Lung (tissue), 12 donors: ENCODE data around the gene TMEM40. TPM values are rescaled to one million over a fixed set of nuclear protein-coding genes. Genes with fewer than 3 reads are reported as not detected.
A peak's percentile ranks its signal among the peaks of the same experiment; 100 is the strongest.

ENCODE experiments used
- ATAC-seq: fragments of 200-7000 bp; cut with Tn5 transposase; one replicate; pipeline ENCODE4 v1.9.1; 2020; ENCODE audit warnings: moderate number of reproducible peaks; ENCODE audit not compliant: insufficient read depth, low FRiP score
- DNase-seq, 3 donors: peaks; one replicate each; pipeline ENCODE4 v3.0.0-alpha.2; 2013 to 2017
- H3K27ac ChIP-seq, 2 donors: one replicate each; pipeline ENCODE4 v1.5.1; 2013; ENCODE audit warnings: mild to moderate bottlenecking in 2 of 2, moderate library complexity in 2 of 2, control low read depth in 1 of 2, inconsistent platforms in 1 of 2, low read depth in 1 of 2, low read length in 1 of 2
- H3K27me3 ChIP-seq, 3 donors: one replicate each; pipeline ENCODE4 v1.5.1; 2013; ENCODE audit warnings: low read length in 2 of 3; ENCODE audit not compliant: control insufficient read depth in 3 of 3, insufficient read depth in 3 of 3
- H3K36me3 ChIP-seq, 4 donors: one replicate each; pipeline ENCODE4 v1.5.1; 2013; ENCODE audit warnings: low read length in 4 of 4, mild to moderate bottlenecking in 1 of 4, moderate library complexity in 1 of 4; ENCODE audit not compliant: control insufficient read depth in 4 of 4, insufficient read depth in 4 of 4
- H3K4me1 ChIP-seq, 5 donors: one replicate each; pipeline ENCODE4 v1.5.1; 2013; ENCODE audit warnings: low read length in 5 of 5, mild to moderate bottlenecking in 2 of 5, moderate library complexity in 1 of 5; ENCODE audit not compliant: control insufficient read depth in 5 of 5, insufficient read depth in 5 of 5
- H3K4me3 ChIP-seq: one replicate; pipeline ENCODE4 v1.5.1; 2013; ENCODE audit warnings: mild to moderate bottlenecking, control low read depth, moderate library complexity
- H3K9ac ChIP-seq, 2 donors: one replicate each; pipeline ENCODE4 v1.5.1; 2013; ENCODE audit warnings: low read length in 2 of 2, control low read depth in 1 of 2; ENCODE audit not compliant: insufficient read depth in 1 of 2
- H3K9me3 ChIP-seq, 4 donors: one replicate each; pipeline ENCODE4 v1.5.1; 2013; ENCODE audit warnings: low read length in 3 of 4, mild to moderate bottlenecking in 1 of 4, moderate library complexity in 1 of 4; ENCODE audit not compliant: control insufficient read depth in 4 of 4, insufficient read depth in 3 of 4
- WGBS, 2 donors: extraction: QIAGEN DNeasy Blood & Tissue Kit; methylation state at CpG; one replicate each; pipeline ENCODE4 v1.1.7; 2013; 5-methylcytosine and 5-hydroxymethylcytosine counted together
- polyA plus RNA-seq, 2 donors: library from polyadenylated mRNA; stranded (reverse); fragments of 200-250 nt; gene quantifications; one replicate each; pipeline ENCODE4 v1.2.1, GENCODE V29; 2013
- total RNA-seq, 2 donors: library from RNA; depleted of rRNA in 1 of 2; stranded (reverse); fragments of >200 nt in 1 of 2; gene quantifications; one replicate each; pipeline ENCODE4 v1.2.1, GENCODE V29; 2014 to 2021
- TF ChIP-seq, protein P1 (sequence below): IDR thresholded peaks from 2 replicates; pipeline ENCODE4 v1.5.1; 2012; ENCODE audit warnings: mild to moderate bottlenecking; ENCODE audit errors: control extremely low read depth, extremely low read depth
- donor health status: control.
- donor health status: control.
- donor health status: Bipolar disorder and iron deficiency.
- donor health status: healthy.
- donor health status: DM: yes; HTN: yes; CAD: no.

Gene TMEM40
- total and polyA plus RNA-seq, 4 donors, result 2.0 to 6.0 (median 4.0) TPM

DNA sequence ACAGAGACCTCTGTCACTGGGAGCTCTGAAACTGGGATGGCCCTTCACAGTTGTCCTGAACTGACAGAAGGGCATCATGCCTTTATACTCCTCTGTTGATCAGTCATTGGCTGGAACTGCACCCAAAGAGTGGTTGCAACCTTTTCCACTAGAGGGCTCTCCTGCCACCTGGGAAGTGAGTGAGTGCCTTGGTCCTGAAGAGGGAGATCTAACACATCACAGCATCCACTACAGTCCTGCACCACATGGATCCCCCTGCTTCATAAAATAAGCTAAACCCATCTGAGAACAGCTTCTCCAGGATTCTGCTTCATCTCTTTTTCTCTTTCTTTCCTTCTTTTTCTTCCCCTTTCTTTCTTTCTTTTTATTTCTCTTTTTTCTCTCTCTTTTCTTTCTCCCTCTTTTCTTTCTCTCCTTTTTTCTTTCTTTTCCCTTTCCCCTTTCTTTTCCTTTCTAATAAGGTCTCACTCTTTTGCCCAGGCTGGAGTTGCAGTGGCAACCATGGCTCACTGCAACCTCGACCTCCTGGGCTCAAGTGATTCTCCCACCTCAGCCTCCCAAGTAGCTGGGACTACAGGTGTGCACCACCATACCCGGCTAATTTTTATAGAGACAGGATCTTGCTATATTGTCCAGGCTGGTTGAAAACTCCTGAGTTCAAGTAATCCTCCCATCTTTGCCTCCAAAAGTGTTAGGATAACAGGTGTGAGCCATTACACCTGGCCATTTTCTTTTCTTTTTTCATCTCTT is 52.4 kb downstream of the TMEM40 start:
- Histone ChIP-seq H3K9ac (no peak overlapping the region), H3K27ac (no peak overlapping the region), H3K9me3 (no peaks in the 10 kb centered on the region), H3K4me3 (no peak overlapping the region), H3K36me3 (no peaks in the 10 kb centered on the region), H3K4me1 (peaks cover 0 to 6% (median 0%) of the 10 kb centered on the region in 5 donors), H3K27me3 (no peaks in the 10 kb centered on the region)
- ATAC-seq (peak; percentile 39), DNase-seq (peak in 2 of 3 donors; percentile 28 to 40)
- TF ChIP-seq, protein P1, sequence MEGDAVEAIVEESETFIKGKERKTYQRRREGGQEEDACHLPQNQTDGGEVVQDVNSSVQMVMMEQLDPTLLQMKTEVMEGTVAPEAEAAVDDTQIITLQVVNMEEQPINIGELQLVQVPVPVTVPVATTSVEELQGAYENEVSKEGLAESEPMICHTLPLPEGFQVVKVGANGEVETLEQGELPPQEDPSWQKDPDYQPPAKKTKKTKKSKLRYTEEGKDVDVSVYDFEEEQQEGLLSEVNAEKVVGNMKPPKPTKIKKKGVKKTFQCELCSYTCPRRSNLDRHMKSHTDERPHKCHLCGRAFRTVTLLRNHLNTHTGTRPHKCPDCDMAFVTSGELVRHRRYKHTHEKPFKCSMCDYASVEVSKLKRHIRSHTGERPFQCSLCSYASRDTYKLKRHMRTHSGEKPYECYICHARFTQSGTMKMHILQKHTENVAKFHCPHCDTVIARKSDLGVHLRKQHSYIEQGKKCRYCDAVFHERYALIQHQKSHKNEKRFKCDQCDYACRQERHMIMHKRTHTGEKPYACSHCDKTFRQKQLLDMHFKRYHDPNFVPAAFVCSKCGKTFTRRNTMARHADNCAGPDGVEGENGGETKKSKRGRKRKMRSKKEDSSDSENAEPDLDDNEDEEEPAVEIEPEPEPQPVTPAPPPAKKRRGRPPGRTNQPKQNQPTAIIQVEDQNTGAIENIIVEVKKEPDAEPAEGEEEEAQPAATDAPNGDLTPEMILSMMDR, result peak; percentile 72
- WGBS, 2 donors, result 77 to 86% methylated on average over 2 of the region's 2 CpGs

DNA sequence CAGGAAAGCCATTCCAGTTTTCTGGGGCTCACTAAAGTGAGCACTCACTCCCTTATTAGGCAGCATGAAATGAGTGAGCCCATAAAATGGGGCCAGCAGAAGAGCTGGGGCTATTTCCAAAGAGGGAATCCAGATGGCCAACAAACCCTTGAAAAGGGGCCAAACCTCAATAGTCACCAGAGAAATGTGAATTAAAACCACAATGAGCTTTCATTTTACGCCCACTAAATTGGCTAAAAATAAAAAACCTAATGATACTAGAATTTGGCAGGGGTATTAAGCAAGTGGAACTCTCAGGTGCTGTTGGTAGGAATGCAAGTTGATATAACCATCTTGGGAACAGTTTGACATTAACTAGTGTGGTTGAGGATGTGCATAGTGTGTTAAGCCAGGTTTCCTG is 53.1 kb downstream of the TMEM40 start:
- Histone ChIP-seq H3K9me3 (no peaks in the 10 kb centered on the region), H3K27me3 (no peaks in the 10 kb centered on the region), H3K4me1 (peaks cover 0 to 6% (median 0%) of the 10 kb centered on the region in 5 donors), H3K36me3 (no peaks in the 10 kb centered on the region), H3K9ac (no peak overlapping the region), H3K4me3 (no peak overlapping the region), H3K27ac (no peak overlapping the region)
- DNase-seq, result no peak
- TF ChIP-seq, protein P1, result no peak
- no peak for ATAC-seq
- 64 to 73% methylated on average over 1 of the region's 1 CpG for WGBS, 2 donors

GRCh38 chr3:12705374-12705926 is 53.6 kb downstream of the TMEM40 start:
- Histone ChIP-seq H3K9ac (no peak overlapping the region), H3K36me3 (no peaks in the 10 kb centered on the region), H3K4me1 (peaks cover 0 to 6% (median 0%) of the 10 kb centered on the region in 5 donors), H3K4me3 (no peak overlapping the region), H3K27me3 (no peaks in the 10 kb centered on the region), H3K27ac (no peak overlapping the region), H3K9me3 (no peaks in the 10 kb centered on the region)
- 93 to 97% methylated on average over 6 of the region's 6 CpGs for WGBS, 2 donors
- TF ChIP-seq, protein P1, result no peak
- DNase-seq (no peak), ATAC-seq (no peak)
